Measurements from ENCODE around the gene SLC46A2. TPM values are rescaled to one million over a fixed set of nuclear protein-coding genes. Genes with fewer than 3 reads are reported as not detected.

Gene SLC46A2
- total RNA-seq, 4 donors from 2014 or later, result not detected

GRCh38 chr9:112853882-112854585 is 36.6 kb downstream of the SLC46A2 start:
- H3K9me3 ChIP-seq, result no peaks in the 10 kb centered on the region
- peaks cover 0 to 16% (median 0%) of the 10 kb centered on the region in 3 donors for H3K36me3 ChIP-seq
- no peak overlapping the region for H3K27ac ChIP-seq
- no peak overlapping the region for H3K4me3 ChIP-seq
- TF ChIP-seq CTCF (IDR thresholded peaks at IDR 0.05) (no peak), POLR2A (IDR thresholded peaks at IDR 0.05) (no peak)
- DNase-seq, result peak in 1 of 3 donors; percentile 23
- no peaks in the 10 kb centered on the region for H3K27me3 ChIP-seq
- H3K4me1 ChIP-seq, result no peaks in the 10 kb centered on the region

GRCh38 chr9:112852741-112853504 is 37.8 kb downstream of the SLC46A2 start:
- no peaks in the 10 kb centered on the region for H3K9me3 ChIP-seq
- H3K36me3 ChIP-seq, result peaks cover 0 to 16% (median 0%) of the 10 kb centered on the region in 3 donors
- no peak overlapping the region for H3K4me3 ChIP-seq
- peak in 1 of 3 donors; percentile 33 for DNase-seq
- H3K27ac ChIP-seq, result no peak overlapping the region
- TF ChIP-seq CTCF (IDR thresholded peaks at IDR 0.05) (no peak), POLR2A (IDR thresholded peaks at IDR 0.05) (no peak)
- no peaks in the 10 kb centered on the region for H3K27me3 ChIP-seq
- no peaks in the 10 kb centered on the region for H3K4me1 ChIP-seq

GRCh38 chr9:112850840-112851239 is 39.8 kb downstream of the SLC46A2 start:
- Histone ChIP-seq H3K27me3 (no peaks in the 10 kb centered on the region), H3K4me1 (no peaks in the 10 kb centered on the region), H3K36me3 (peaks cover 0 to 16% (median 0%) of the 10 kb centered on the region in 3 donors), H3K4me3 (no peak overlapping the region), H3K9me3 (no peaks in the 10 kb centered on the region), H3K27ac (no peak overlapping the region)
- no peak for TF ChIP-seq CTCF (IDR thresholded peaks at IDR 0.05)
- no peak for TF ChIP-seq POLR2A (IDR thresholded peaks at IDR 0.05)
- peak in 1 of 3 donors; percentile 7 for DNase-seq

- Histone ChIP-seq H3K4me3 (no peak overlapping the region), H3K27ac (no peak overlapping the region), H3K27me3 (no peaks in the 10 kb centered on the region), H3K4me1 (peaks cover 0 to 8% (median 0%) of the 10 kb centered on the region in 4 donors), H3K36me3 (peaks cover 0 to 16% (median 0%) of the 10 kb centered on the region in 3 donors), H3K9me3 (no peaks in the 10 kb centered on the region)
- TF ChIP-seq CTCF (IDR thresholded peaks at IDR 0.05) (no peak), POLR2A (IDR thresholded peaks at IDR 0.05) (no peak)
- peak in 1 of 3 donors; percentile 2 for DNase-seq
These were observed 41.2 kb downstream of the SLC46A2 start for GRCh38 chr9:112849363-112849922.

GRCh38 chr9:112848316-112849151 is 42.1 kb downstream of the SLC46A2 start:
- H3K27ac ChIP-seq, result no peak overlapping the region
- H3K27me3 ChIP-seq, result no peaks in the 10 kb centered on the region
- H3K4me1 ChIP-seq, result peaks cover 0 to 9% (median 0%) of the 10 kb centered on the region in 4 donors
- H3K4me3 ChIP-seq, result no peak overlapping the region
- no peaks in the 10 kb centered on the region for H3K9me3 ChIP-seq
- no peak for TF ChIP-seq POLR2A (IDR thresholded peaks at IDR 0.05)
- no peak for TF ChIP-seq CTCF (IDR thresholded peaks at IDR 0.05)
- no peak for DNase-seq
- peaks cover 0 to 16% (median 0%) of the 10 kb centered on the region in 3 donors for H3K36me3 ChIP-seq

Measured in Peyer's patch (tissue), 4 donors.